HepG2 (cell line): ENCODE data around the gene MYLK. TPM values are rescaled to one million over a fixed set of nuclear protein-coding genes. Genes with fewer than 3 reads are reported as not detected.

ENCODE experiments used
- FOXA1 ChIP-seq, 2 experiments: fragments of 450-650 bp in 1 of 2; sonication (generic) in 1 of 2; formaldehyde crosslinking in 1 of 2; IDR thresholded peaks; 2 replicates each; pipeline versions ENCODE4 v1.4.0 to v1.6.1; 2016 to 2020; ENCODE audit warnings: missing genetic modification reagents in 1 of 2
- MED1 ChIP-seq: sonication (generic); formaldehyde crosslinking; IDR thresholded peaks from 2 replicates; pipeline ENCODE4 v1.4.0; 2020; ENCODE audit warnings: missing genetic modification reagents
- NFIB ChIP-seq: sonication (generic); formaldehyde crosslinking; IDR thresholded peaks from 2 replicates; pipeline ENCODE4 v1.9.0; 2021; ENCODE audit warnings: missing genetic modification reagents, mild to moderate bottlenecking, borderline replicate concordance
- NONO ChIP-seq, 2 experiments: fragments of 450-650 bp in 1 of 2; sonication (generic) in 1 of 2; formaldehyde crosslinking in 1 of 2; IDR thresholded peaks in 1 of 2; conservative IDR thresholded peaks in 1 of 2; 2 replicates each; pipeline versions ENCODE4 v1.6.1 to v1.8.0; 2017 to 2022; ENCODE audit warnings: mild to moderate bottlenecking in 1 of 2, missing genetic modification reagents in 1 of 2, moderate library complexity in 1 of 2
- NR2F2 ChIP-seq: IDR thresholded peaks from 2 replicates; pipeline ENCODE4 v1.6.1; 2012; ENCODE audit warnings: low read depth, inconsistent platforms, borderline replicate concordance
- SP5 ChIP-seq: IDR thresholded peaks from 2 replicates; pipeline ENCODE4 v1.6.1; 2016; ENCODE audit warnings: low read depth, borderline replicate concordance
- ZBTB3 ChIP-seq: sonication (generic); formaldehyde crosslinking; IDR thresholded peaks from 2 replicates; pipeline ENCODE4 v1.4.0; 2020; ENCODE audit warnings: low read depth, mild to moderate bottlenecking, moderate library complexity, missing genetic modification reagents, borderline replicate concordance
- ZEB1 ChIP-seq: IDR thresholded peaks from 2 replicates; pipeline ENCODE4 v1.6.1; 2012; ENCODE audit warnings: mild to moderate bottlenecking, low read depth, inconsistent platforms; ENCODE audit not compliant: insufficient replicate concordance
- ZNF766 ChIP-seq: sonication (generic); formaldehyde crosslinking; IDR thresholded peaks from 2 replicates; pipeline ENCODE4 v1.5.0; 2020; ENCODE audit warnings: missing genetic modification reagents, borderline replicate concordance
- ZNF768 ChIP-seq: sonication (generic); formaldehyde crosslinking; IDR thresholded peaks from 2 replicates; pipeline ENCODE4 v1.4.0; 2020; ENCODE audit warnings: missing genetic modification reagents
- ZZZ3 ChIP-seq: sonication (generic); formaldehyde crosslinking; IDR thresholded peaks from 2 replicates; pipeline ENCODE4 v1.4.0; 2020; ENCODE audit warnings: missing genetic modification reagents, mild to moderate bottlenecking, borderline replicate concordance
- polyA plus RNA-seq, 8 experiments: library from polyadenylated mRNA; depleted of rRNA in 3 of 8; stranded (reverse) in 7 of 8; unstranded in 1 of 8; fragments of >200 nt; fragmentation: Illumina TruSeq in 4 of 8; extraction: Trizol in 4 of 8; gene quantifications; 2 replicates each; pipeline versions ENCODE4 v1.2.1 to v1.2.3, GENCODE V29; 2011 to 2016; ENCODE audit warnings: low read depth in 4 of 8, missing spikeins in 1 of 8, mixed read lengths in 1 of 8; ENCODE audit not compliant: insufficient read depth in 1 of 8
- total RNA-seq, 5 experiments: library from RNA; depleted of rRNA; stranded (reverse); fragments of >200 nt; fragmentation: Illumina TruSeq; extraction: Trizol; gene quantifications; 2 replicates each; pipeline ENCODE4 v1.2.3, GENCODE V29; 2016; ENCODE audit warnings: low read depth in 1 of 5
- TF ChIP-seq, protein P1 (sequence below): IDR thresholded peaks from 2 replicates; pipeline ENCODE4 v1.6.1; 2016; ENCODE audit warnings: missing biosample characterization, missing genetic modification reagents, low read depth
- TF ChIP-seq, protein P2 (sequence below): sonication (generic); formaldehyde crosslinking; conservative IDR thresholded peaks from 2 replicates; pipeline ENCODE4 v1.4.0; 2020; ENCODE audit warnings: missing genetic modification reagents
- TF ChIP-seq, protein P3 (sequence below): sonication (generic); formaldehyde crosslinking; IDR thresholded peaks from 2 replicates; pipeline ENCODE4 v1.5.0; 2020; ENCODE audit warnings: missing genetic modification reagents
- TF ChIP-seq, protein P4 (sequence below): sonication (generic); formaldehyde crosslinking; IDR thresholded peaks from 2 replicates; pipeline ENCODE4 v1.4.0; 2020; ENCODE audit warnings: low read depth, mild to moderate bottlenecking, missing genetic modification reagents
- TF ChIP-seq, protein P5 (sequence below): sonication (generic); formaldehyde crosslinking; IDR thresholded peaks from 2 replicates; pipeline ENCODE4 v1.4.0; 2020; ENCODE audit warnings: missing genetic modification reagents
- TF ChIP-seq, protein P6 (sequence below): sonication (generic); formaldehyde crosslinking; IDR thresholded peaks from 2 replicates; pipeline ENCODE4 v1.4.0; 2020; ENCODE audit warnings: missing genetic modification reagents

The MYLK gene
- total and polyA plus RNA-seq, 2 of the 13 experiments (the other 11 are each of a cell fraction or from before 2014, with no cell fraction given), result 10.6 to 34.9 TPM

DNA sequence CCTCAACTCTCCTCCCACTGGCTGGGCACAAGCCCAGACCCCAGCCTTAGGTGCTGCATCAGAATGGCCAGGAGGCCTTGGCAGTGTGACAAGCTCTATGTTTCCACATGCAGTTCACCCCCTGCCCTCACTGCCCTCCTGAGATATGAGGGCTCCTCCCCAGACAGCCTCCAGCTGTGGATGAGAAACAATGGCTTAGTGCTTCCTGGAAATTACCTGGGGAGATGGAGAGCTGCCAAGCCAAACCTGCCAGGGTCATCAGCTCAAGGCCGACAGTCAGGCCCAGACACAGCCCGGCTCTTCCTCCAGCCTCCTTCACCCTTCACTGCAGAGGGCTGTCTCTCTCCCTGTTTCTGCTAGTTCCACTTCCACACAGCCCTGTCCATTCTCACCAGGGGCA, 76.3 kb downstream of the MYLK start (continued):
- TF ChIP-seq, protein P1, sequence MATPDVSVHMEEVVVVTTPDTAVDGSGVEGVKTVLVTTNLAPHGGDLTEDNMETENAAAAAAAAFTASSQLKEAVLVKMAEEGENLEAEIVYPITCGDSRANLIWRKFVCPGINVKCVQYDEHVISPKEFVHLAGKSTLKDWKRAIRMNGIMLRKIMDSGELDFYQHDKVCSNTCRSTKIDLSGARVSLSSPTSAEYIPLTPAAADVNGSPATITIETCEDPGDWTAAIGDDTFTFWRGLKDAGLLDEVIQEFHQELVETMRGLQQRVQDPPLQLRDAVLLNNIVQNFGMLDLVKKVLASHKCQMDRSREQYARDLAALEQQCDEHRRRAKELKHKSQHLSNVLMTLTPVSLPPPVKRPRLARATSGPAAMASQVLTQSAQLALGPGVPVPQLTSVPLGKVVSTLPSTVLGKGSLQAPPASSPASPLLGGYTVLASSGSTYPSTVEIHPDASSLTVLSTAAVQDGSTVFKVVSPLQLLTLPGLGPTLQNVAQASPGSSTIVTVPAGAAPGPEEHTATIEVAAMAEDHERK (CRISPR knock-in tag), result no peak
- TF ChIP-seq, protein P2, sequence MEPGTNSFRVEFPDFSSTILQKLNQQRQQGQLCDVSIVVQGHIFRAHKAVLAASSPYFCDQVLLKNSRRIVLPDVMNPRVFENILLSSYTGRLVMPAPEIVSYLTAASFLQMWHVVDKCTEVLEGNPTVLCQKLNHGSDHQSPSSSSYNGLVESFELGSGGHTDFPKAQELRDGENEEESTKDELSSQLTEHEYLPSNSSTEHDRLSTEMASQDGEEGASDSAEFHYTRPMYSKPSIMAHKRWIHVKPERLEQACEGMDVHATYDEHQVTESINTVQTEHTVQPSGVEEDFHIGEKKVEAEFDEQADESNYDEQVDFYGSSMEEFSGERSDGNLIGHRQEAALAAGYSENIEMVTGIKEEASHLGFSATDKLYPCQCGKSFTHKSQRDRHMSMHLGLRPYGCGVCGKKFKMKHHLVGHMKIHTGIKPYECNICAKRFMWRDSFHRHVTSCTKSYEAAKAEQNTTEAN (CRISPR knock-in tag), result no peak
- TF ChIP-seq NR2F2 (peak; percentile 82; the same call in 1 of the 2 replicates), ZBTB3 (CRISPR knock-in tag) (peak; percentile 80; the same call in 1 of the 2 replicates), ZZZ3 (CRISPR knock-in tag) (no peak), NFIB (CRISPR knock-in tag) (no peak), SP5 (peak; percentile 78), MED1 (CRISPR knock-in tag) (peak; percentile 55), ZNF768 (peak; percentile 50; the same call in 1 of the 2 replicates), ZNF766 (CRISPR knock-in tag) (no peak), FOXA1 (IDR thresholded peaks at IDR 0.05) (no peak), FOXA1 (CRISPR knock-in tag; IDR thresholded peaks at IDR 0.05) (peak; percentile 49; the same call in 1 of the 2 replicates), NONO (IDR thresholded peaks at IDR 0.05) (no peak), NONO (CRISPR knock-in tag; conservative IDR thresholded peaks at IDR 0.05) (no peak), ZEB1 (peak; percentile 94)
- TF ChIP-seq, protein P3, sequence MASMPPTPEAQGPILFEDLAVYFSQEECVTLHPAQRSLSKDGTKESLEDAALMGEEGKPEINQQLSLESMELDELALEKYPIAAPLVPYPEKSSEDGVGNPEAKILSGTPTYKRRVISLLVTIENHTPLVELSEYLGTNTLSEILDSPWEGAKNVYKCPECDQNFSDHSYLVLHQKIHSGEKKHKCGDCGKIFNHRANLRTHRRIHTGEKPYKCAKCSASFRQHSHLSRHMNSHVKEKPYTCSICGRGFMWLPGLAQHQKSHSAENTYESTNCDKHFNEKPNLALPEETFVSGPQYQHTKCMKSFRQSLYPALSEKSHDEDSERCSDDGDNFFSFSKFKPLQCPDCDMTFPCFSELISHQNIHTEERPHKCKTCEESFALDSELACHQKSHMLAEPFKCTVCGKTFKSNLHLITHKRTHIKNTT, result no peak
- TF ChIP-seq, protein P4, sequence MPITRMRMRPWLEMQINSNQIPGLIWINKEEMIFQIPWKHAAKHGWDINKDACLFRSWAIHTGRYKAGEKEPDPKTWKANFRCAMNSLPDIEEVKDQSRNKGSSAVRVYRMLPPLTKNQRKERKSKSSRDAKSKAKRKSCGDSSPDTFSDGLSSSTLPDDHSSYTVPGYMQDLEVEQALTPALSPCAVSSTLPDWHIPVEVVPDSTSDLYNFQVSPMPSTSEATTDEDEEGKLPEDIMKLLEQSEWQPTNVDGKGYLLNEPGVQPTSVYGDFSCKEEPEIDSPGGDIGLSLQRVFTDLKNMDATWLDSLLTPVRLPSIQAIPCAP, result no peak
- TF ChIP-seq, protein P5, sequence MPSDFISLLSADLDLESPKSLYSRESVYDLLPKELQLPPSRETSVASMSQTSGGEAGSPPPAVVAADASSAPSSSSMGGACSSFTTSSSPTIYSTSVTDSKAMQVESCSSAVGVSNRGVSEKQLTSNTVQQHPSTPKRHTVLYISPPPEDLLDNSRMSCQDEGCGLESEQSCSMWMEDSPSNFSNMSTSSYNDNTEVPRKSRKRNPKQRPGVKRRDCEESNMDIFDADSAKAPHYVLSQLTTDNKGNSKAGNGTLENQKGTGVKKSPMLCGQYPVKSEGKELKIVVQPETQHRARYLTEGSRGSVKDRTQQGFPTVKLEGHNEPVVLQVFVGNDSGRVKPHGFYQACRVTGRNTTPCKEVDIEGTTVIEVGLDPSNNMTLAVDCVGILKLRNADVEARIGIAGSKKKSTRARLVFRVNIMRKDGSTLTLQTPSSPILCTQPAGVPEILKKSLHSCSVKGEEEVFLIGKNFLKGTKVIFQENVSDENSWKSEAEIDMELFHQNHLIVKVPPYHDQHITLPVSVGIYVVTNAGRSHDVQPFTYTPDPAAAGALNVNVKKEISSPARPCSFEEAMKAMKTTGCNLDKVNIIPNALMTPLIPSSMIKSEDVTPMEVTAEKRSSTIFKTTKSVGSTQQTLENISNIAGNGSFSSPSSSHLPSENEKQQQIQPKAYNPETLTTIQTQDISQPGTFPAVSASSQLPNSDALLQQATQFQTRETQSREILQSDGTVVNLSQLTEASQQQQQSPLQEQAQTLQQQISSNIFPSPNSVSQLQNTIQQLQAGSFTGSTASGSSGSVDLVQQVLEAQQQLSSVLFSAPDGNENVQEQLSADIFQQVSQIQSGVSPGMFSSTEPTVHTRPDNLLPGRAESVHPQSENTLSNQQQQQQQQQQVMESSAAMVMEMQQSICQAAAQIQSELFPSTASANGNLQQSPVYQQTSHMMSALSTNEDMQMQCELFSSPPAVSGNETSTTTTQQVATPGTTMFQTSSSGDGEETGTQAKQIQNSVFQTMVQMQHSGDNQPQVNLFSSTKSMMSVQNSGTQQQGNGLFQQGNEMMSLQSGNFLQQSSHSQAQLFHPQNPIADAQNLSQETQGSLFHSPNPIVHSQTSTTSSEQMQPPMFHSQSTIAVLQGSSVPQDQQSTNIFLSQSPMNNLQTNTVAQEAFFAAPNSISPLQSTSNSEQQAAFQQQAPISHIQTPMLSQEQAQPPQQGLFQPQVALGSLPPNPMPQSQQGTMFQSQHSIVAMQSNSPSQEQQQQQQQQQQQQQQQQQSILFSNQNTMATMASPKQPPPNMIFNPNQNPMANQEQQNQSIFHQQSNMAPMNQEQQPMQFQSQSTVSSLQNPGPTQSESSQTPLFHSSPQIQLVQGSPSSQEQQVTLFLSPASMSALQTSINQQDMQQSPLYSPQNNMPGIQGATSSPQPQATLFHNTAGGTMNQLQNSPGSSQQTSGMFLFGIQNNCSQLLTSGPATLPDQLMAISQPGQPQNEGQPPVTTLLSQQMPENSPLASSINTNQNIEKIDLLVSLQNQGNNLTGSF (CRISPR knock-in tag), result no peak
- TF ChIP-seq, protein P6, sequence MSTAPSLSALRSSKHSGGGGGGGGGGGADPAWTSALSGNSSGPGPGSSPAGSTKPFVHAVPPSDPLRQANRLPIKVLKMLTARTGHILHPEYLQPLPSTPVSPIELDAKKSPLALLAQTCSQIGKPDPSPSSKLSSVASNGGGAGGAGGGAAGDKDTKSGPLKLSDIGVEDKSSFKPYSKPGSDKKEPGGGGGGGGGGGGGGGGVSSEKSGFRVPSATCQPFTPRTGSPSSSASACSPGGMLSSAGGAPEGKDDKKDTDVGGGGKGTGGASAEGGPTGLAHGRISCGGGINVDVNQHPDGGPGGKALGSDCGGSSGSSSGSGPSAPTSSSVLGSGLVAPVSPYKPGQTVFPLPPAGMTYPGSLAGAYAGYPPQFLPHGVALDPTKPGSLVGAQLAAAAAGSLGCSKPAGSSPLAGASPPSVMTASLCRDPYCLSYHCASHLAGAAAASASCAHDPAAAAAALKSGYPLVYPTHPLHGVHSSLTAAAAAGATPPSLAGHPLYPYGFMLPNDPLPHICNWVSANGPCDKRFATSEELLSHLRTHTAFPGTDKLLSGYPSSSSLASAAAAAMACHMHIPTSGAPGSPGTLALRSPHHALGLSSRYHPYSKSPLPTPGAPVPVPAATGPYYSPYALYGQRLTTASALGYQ, result peak; percentile 47; the same call in 1 of the 2 replicates
